ENCODE results near the gene IL6. TPM values are rescaled to one million over a fixed set of nuclear protein-coding genes. Genes with fewer than 3 reads are reported as not detected.
"Not testable (repeated sequence)": the region's sequence is repeated elsewhere in the genome, so short reads cannot be mapped to it uniquely, and the experiment has no call there.

Gene IL6
- not detected for total RNA-seq

DNA sequence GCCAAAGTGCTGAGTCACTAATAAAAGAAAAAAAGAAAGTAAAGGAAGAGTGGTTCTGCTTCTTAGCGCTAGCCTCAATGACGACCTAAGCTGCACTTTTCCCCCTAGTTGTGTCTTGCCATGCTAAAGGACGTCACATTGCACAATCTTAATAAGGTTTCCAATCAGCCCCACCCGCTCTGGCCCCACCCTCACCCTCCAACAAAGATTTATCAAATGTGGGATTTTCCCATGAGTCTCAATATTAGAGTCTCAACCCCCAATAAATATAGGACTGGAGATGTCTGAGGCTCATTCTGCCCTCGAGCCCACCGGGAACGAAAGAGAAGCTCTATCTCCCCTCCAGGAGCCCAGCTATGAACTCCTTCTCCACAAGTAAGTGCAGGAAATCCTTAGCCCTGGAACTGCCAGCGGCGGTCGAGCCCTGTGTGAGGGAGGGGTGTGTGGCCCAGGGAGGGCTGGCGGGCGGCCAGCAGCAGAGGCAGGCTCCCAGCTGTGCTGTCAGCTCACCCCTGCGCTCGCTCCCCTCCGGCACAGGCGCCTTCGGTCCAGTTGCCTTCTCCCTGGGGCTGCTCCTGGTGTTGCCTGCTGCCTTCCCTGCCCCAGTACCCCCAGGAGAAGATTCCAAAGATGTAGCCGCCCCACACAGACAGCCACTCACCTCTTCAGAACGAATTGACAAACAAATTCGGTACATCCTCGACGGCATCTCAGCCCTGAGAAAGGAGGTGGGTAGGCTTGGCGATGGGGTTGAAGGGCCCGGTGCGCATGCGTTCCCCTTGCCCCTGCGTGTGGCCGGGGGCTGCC, at the start of gene IL6:
IL6 (plus strand) TSS at position 294 of the 807 bp plus-strand sequence; CDS start at position 357, 63 bp downstream.
- DNase-seq, result no peak

- DNase-seq, result not testable (repeated sequence)
Measured at GRCh38 chr7:22677263-22677662, 49.7 kb upstream of the IL6 start.

- DNase-seq, result no peak
Measured at GRCh38 chr7:22677680-22678079, 49.3 kb upstream of the IL6 start.

DNA sequence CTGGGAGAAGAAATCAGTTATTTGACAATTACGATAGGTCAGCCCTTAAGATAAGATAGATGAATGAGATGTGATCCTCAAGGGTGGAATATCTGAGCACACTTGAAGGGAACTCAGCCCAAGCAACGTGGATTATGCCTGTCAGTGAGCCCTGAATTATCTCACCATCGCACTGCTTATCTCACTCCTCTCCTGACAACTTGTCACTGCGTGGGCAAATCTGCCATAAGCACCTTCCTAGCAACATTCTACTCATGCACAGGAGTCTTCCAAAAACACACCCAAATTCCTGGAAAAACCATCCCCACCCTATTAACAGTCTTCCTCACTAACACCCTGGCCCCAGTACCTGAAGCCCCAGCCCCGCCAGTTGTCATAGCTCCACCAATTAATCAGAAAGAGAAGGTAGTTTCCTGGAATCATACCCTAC, 46.5 kb upstream of the IL6 start:
- no peak for DNase-seq

- no peak for DNase-seq
Measured at GRCh38 chr7:22681312-22681711, 45.7 kb upstream of the IL6 start.

DNA sequence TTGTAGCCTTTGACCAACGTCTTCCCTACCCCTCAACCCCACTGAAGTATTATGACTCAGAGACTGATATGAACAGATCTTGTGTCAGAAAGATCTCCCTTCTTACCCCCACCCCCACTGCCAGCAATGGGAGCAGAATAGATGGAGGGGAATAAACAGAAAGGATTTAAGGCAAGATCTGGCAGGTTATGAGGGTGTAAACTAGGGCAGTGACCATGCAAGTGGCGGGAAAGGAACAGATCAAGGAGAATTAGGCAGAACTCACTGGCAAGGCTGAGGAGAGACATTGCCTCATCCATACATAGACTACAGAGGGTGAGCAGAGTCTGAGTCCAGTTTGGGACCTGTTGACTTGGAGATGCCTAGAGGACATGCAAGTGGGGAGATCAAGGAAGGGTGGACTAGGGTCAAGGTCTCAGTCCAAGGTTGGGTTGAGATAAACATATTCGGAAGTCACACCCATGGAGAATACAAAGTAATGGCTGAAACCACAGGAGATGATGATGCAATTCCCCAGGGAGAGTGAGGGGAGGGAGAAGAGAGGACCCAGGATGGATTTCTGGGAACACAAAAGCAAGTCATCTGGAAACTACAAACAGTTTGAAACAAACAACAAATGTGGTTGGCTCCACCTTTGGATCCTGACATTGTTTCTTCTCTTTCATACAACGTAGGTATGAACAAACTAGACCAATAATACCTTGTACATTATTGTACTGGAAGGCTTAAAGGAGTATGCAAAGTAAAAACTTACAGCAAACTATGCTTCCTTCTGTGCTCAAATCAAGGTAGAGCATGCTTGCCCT, 44.9 kb upstream of the IL6 start:
- DNase-seq, result no peak

GRCh38 chr7:22683379-22683778, 43.6 kb upstream of the IL6 start:
- DNase-seq, result no peak

DNA sequence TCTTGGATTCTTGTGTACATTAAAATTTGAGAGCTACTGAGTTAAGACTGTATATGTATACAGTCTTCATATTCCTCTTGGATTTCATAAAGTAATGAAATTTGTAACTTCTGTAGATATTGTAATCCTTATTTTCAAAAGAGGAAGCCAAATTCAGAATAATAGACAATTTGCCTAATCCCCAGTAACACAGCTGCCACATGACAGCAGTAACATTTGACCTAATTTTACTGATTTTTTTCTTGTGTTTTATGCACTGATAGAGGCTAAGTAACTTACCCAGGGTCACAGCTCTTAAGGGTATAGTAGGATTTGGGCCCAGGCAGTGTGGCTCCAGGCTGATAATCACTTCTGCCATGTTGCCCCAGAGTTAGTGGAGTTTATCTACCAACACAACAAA, 40.4 kb upstream of the IL6 start:
- DNase-seq, result no peak

- DNase-seq, result no peak
Measured at GRCh38 chr7:22688084-22688483, 38.9 kb upstream of the IL6 start.

- DNase-seq, result not testable (repeated sequence)
Measured at GRCh38 chr7:22688934-22689333, 38.1 kb upstream of the IL6 start.

DNA sequence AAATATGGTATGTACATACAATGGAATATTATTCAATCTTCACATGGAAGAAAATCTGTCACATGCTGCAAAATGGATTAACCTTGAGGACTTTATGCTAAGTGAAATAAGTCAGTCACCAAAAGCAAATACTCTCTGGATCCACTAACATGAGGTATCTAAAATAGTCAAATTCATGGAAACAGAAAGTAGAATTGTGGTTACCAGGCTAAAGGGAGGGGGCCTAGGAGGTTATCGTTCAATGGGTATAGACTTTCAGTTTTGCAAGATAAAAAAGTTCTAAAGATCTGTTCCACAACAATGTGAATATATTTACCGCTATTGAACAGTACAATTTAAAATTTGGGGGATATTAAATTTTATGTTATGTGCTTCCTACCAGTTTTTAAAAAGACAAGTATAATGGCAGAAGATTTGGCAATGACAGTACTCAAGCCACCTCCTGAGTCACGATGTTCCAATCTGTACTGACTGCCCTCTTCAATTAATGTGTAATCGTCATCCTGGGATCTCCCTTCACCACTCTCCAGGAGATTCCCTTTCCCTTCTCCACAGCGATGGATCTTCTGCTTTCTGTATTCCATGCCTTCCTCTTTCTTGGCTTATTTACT, 32.3 kb upstream of the IL6 start:
- DNase-seq, result no peak

DNA sequence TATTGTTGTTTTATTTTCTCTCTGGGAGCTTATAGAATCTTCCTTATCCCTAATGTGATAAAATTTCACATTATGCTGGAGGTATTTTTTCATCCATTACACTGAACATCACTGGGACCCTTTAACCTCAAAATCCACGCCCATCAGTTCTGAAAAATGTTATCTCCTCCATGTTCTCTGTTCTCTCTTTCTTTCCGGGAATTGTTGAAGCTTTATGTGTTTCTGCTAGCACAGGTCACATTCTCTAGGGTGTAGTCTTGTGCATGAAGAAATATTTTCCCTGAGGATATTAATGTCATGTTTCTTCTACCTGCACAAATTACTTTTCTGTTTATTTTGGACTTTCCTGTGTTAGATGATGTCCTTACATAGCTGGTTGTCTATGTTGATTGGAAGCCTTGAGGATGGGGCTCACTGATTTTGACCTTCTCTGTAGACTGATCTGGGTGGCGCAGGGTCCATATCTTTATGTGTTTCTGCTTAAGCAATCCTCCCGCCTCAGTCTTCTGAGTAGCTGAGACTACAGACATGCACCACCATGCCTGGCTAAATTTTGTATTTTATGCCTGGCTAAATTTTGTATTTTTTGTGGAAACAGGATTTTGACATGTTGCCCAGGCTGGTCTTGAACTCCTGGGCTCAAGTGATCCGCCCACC, 31.4 kb upstream of the IL6 start:
- no peak for DNase-seq

GRCh38 chr7:22696541-22697228, 30.3 kb upstream of the IL6 start:
- no peak for DNase-seq

GRCh38 chr7:22697322-22697859, 29.6 kb upstream of the IL6 start:
- DNase-seq, result no peak

GRCh38 chr7:22697876-22698606, 29.0 kb upstream of the IL6 start:
- DNase-seq, result no peak

DNA sequence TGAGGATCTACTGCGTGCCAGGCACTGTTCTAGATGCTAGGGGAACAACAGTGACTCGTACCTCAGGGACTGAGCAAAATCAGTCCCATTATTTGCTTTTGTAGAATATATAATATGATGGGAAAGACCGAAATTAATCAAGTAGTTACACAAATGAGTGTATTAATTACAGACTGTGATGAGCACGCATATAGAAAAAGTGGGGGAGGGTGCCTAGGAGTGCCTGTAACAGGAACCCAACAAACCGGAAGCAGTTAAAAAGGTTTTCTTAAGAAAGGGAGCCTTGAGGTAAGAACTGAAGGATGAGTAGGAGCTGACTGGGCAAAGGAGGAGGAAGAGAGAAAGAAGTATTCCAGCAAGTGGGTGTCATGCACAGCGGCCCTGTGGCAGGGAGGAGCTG, 28.2 kb upstream of the IL6 start:
- DNase-seq, result no peak

DNA sequence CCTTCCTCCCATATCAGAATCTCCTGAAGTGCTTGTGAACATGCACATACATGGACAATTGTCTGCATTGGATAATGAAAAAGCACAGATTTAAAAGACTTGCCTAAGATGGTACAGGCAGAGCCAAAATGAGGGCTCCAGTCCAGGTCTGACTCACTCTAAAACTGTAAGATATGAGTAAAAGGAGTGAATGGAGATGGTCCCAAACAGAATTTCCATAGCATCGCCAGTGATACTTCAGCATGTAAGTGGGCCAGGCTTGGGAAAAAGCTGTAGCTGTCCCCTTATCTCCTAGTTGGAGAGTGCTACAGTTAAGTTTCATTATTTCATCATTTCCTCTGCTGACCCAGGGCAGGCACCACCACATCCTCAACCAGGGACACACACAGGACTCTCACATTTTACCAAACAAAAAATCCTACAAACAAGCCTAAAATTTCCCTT, 26.4 kb upstream of the IL6 start:
- DNase-seq, result no peak

- DNase-seq, result no peak
Measured at GRCh38 chr7:22702516-22702915, 24.5 kb upstream of the IL6 start.

- not testable (repeated sequence) for DNase-seq
Measured at GRCh38 chr7:22703107-22703855, 23.7 kb upstream of the IL6 start.

DNA sequence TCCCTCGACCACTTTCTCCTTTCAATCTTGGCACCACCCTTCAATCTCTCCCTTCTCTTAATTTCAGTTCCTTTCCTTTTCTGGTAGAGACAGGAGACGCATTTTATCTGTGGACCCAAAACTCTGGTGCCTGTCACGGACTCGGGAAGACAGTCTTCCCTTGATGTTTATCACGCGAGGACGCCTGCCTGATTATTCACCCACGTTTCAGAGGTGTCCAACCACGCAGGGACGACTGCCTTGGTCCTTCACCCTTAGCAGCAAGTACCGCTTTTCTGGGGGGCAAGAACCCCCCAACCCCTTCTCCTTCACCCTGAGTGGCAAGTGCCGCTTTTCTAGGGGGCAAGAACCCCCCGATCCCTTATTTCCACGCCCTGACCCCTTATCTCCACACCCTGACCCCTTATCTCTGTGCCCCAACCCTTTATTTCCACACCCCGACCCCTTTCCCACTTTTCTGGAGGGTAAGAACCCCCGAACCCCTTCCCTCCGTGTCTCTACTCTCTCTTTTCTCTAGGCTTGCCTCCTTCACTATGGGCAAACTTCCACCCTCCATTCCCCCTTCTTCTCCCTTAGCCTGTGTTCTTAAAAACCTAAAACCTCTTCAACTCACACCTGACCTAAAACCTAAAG, 22.9 kb upstream of the IL6 start:
- not testable (repeated sequence) for DNase-seq
